ENCODE measurements around the gene MLPH. TPM values are rescaled to one million over a fixed set of nuclear protein-coding genes. Genes with fewer than 3 reads are reported as not detected.

MLPH gene
- total and polyA plus RNA-seq, 2 of the 13 experiments (the other 11 are each of a cell fraction or from before 2014, with no cell fraction given) = 0.12 TPM; not detected in 1

- TF ChIP-seq MYNN (CRISPR knock-in tag; IDR thresholded peaks at IDR 0.05; ENCODE audit: low read depth) (no peak), MTA1 (CRISPR knock-in tag; IDR thresholded peaks at IDR 0.05; ENCODE audit: borderline replicate concordance) (peak; percentile 82; the same call in 1 of the 2 replicates), HMGXB4 (CRISPR knock-in tag; IDR thresholded peaks at IDR 0.05; ENCODE audit: borderline replicate concordance in 1 of 2, low read depth in 1 of 2) (peak; percentile 50 to 87; a peak in 2 of 4 replicates), NPAS2 (CRISPR knock-in tag; IDR thresholded peaks at IDR 0.05; ENCODE audit: borderline replicate concordance) (peak; percentile 68; the same call in 1 of the 2 replicates), ZNF224 (CRISPR knock-in tag; IDR thresholded peaks at IDR 0.05) (no peak), ZC3H13 (CRISPR knock-in tag; IDR thresholded peaks at IDR 0.05) (no peak), ETV5 (CRISPR knock-in tag; IDR thresholded peaks at IDR 0.05; ENCODE audit: borderline replicate concordance) (peak; percentile 93), MXI1 (IDR thresholded peaks at IDR 0.05; ENCODE audit: borderline replicate concordance, low read depth, low read length) (no peak), CERS6 (CRISPR knock-in tag; IDR thresholded peaks at IDR 0.05) (no peak), HNF4G (IDR thresholded peaks at IDR 0.05; ENCODE audit: borderline replicate concordance, low read depth, low read length) (peak; percentile 63), HNF4G (CRISPR knock-in tag; IDR thresholded peaks at IDR 0.05; ENCODE audit: borderline replicate concordance, low read depth) (no peak), ZNF780A (CRISPR knock-in tag; IDR thresholded peaks at IDR 0.05) (no peak), ZNF709 (CRISPR knock-in tag; IDR thresholded peaks at IDR 0.05) (peak; percentile 70; the same call in 1 of the 2 replicates), HCFC1 (IDR thresholded peaks at IDR 0.05; ENCODE audit: low read depth, low read length) (no peak), GFI1 (CRISPR knock-in tag; IDR thresholded peaks at IDR 0.05; ENCODE audit: borderline replicate concordance) (peak; percentile 95; the same call in 1 of the 2 replicates), JUNB (CRISPR knock-in tag; IDR thresholded peaks at IDR 0.05; ENCODE audit: borderline replicate concordance) (no peak), ZNF136 (CRISPR knock-in tag; IDR thresholded peaks at IDR 0.05; ENCODE audit: low read depth) (no peak), ZNF234 (CRISPR knock-in tag; conservative IDR thresholded peaks at IDR 0.05) (no peak), ATM (IDR thresholded peaks at IDR 0.05; ENCODE audit: borderline replicate concordance) (no peak), EP300 (IDR thresholded peaks at IDR 0.05; ENCODE audit: low read depth in 2 of 2, low read length in 2 of 2) (peak in 1 of 2 experiments; percentile 60; a peak in 1 of 4 replicates), EP300 (CRISPR knock-in tag; IDR thresholded peaks at IDR 0.05; ENCODE audit: borderline replicate concordance) (peak; percentile 51; the same call in 1 of the 2 replicates), ZNF280D (CRISPR knock-in tag; IDR thresholded peaks at IDR 0.05) (peak; percentile 39; the same call in 1 of the 2 replicates), ZNF839 (CRISPR knock-in tag; IDR thresholded peaks at IDR 0.05; ENCODE audit: borderline replicate concordance) (peak; percentile 78; the same call in 1 of the 2 replicates)
Measured at GRCh38 chr2:237601453-237602116, 114.5 kb downstream of the MLPH start (continued).
